ENCODE measurements around the gene TMEM63A. TPM values are rescaled to one million over a fixed set of nuclear protein-coding genes. Genes with fewer than 3 reads are reported as not detected.
"Not testable (repeated sequence)": the region's sequence is repeated elsewhere in the genome, so short reads cannot be mapped to it uniquely, and the experiment has no call there.

TMEM63A gene
- total and polyA plus RNA-seq, 2 donors (not counting 3 experiments of a cell fraction or from before 2014, with no cell fraction given), result 28.7 to 41.4 TPM

GRCh38 chr1:225815526-225816178 lies 66.5 kb downstream of the TMEM63A start:
- peaks cover 15% of the 10 kb centered on the region for H3K4me1 ChIP-seq (ENCODE audit: control insufficient read depth, extremely low read depth, insufficient read depth, low read length)
- dilution Hi-C loops (cut with MboI; ENCODE audit: extremely low pct_ligation_motif_present, low sequenced_read_pairs), result no loop called here

GRCh38 chr1:225815090-225815489 lies 67.1 kb downstream of the TMEM63A start:
- DNase-seq (ENCODE audit: low read depth, low spot score); CTCF ChIA-PET; H4K20me1 ChIP-seq (replicated peaks; ENCODE audit: control insufficient read depth, extremely low read depth, insufficient read depth, low read length); H3K9ac ChIP-seq (replicated peaks; ENCODE audit: extremely low read depth, insufficient read depth, low read length); dilution Hi-C loops (cut with MboI; ENCODE audit: extremely low pct_ligation_motif_present, low sequenced_read_pairs); H2AFZ ChIP-seq (ENCODE audit: low read depth, low read length); BruUV-seq (replicated peaks); H3K79me2 ChIP-seq (ENCODE audit: control insufficient read depth, insufficient read depth, low read length); FAIRE-seq; H3K9me1 ChIP-seq (replicated peaks; ENCODE audit: control insufficient read depth, extremely low read depth, insufficient read depth, low read length); POLR2A ChIA-PET; H3K4me2 ChIP-seq (ENCODE audit: insufficient read depth, low read length); H3K9me3 ChIP-seq (replicated peaks; ENCODE audit: control insufficient read depth, insufficient read depth, low read length); H3K27me3 ChIP-seq (ENCODE audit: control insufficient read depth in 2 of 2, insufficient read depth in 2 of 2, low read length in 2 of 2); H3K4me3 ChIP-seq (replicated peaks in 1 of 3; ENCODE audit: insufficient read depth in 1 of 3, low read depth in 1 of 3, low read length in 3 of 3); H3K36me3 ChIP-seq (ENCODE audit: control insufficient read depth in 2 of 2, extremely low read depth in 1 of 2, insufficient read depth in 2 of 2, low read length in 2 of 2); intact Hi-C loops (cut with micrococcal nuclease); H3K27ac ChIP-seq (ENCODE audit: insufficient read depth, low read depth, low read length): not testable (repeated sequence)
- H3K4me1 ChIP-seq (ENCODE audit: control insufficient read depth, extremely low read depth, insufficient read depth, low read length), result peaks cover 15% of the 10 kb centered on the region

More at GRCh38 chr1:225815526-225816178, 66.5 kb downstream of the TMEM63A start:
- H3K27ac ChIP-seq (ENCODE audit: insufficient read depth, low read depth, low read length), result no peak overlapping the region
- CTCF ChIA-PET, result no interaction called here
- DNase-seq (ENCODE audit: low read depth, low spot score) (no peak), FAIRE-seq (no peak)
- no peak overlapping the region for H2AFZ ChIP-seq (ENCODE audit: low read depth, low read length)
- POLR2A ChIA-PET, result no interaction called here
- H3K36me3 ChIP-seq (ENCODE audit: control insufficient read depth in 2 of 2, extremely low read depth in 1 of 2, insufficient read depth in 2 of 2, low read length in 2 of 2), result no peaks in the 10 kb centered on the region
- H3K9ac ChIP-seq (replicated peaks; ENCODE audit: extremely low read depth, insufficient read depth, low read length), result no peak overlapping the region
- intact Hi-C loops (cut with micrococcal nuclease), result no loop called here
- no peaks in the 10 kb centered on the region for H3K9me1 ChIP-seq (replicated peaks; ENCODE audit: control insufficient read depth, extremely low read depth, insufficient read depth, low read length)
- H3K4me2 ChIP-seq (ENCODE audit: insufficient read depth, low read length), result no peak overlapping the region
- H3K27me3 ChIP-seq (ENCODE audit: control insufficient read depth in 2 of 2, insufficient read depth in 2 of 2, low read length in 2 of 2), result no peaks in the 10 kb centered on the region
- H4K20me1 ChIP-seq (replicated peaks; ENCODE audit: control insufficient read depth, extremely low read depth, insufficient read depth, low read length), result no peaks in the 10 kb centered on the region
- no peak overlapping the region for H3K4me3 ChIP-seq (replicated peaks in 1 of 3; ENCODE audit: insufficient read depth in 1 of 3, low read depth in 1 of 3, low read length in 3 of 3)
- TF ChIP-seq JUN (IDR thresholded peaks at IDR 0.05; ENCODE audit: borderline replicate concordance, insufficient read depth, insufficient read length, low read depth) (no peak), MYC (IDR thresholded peaks at IDR 0.05; ENCODE audit: low read depth, low read length) (no peak), POLR2AphosphoS5 (IDR thresholded peaks at IDR 0.05; ENCODE audit: insufficient read depth, low read depth, low read length) (no peak), EZH2 (IDR thresholded peaks at IDR 0.05; ENCODE audit: borderline replicate concordance, low read depth, low read length, severe bottlenecking) (no peak)
- BruUV-seq (replicated peaks), result no TSS peak
- no peaks in the 10 kb centered on the region for H3K9me3 ChIP-seq (replicated peaks; ENCODE audit: control insufficient read depth, insufficient read depth, low read length)
- no peaks in the 10 kb centered on the region for H3K79me2 ChIP-seq (ENCODE audit: control insufficient read depth, insufficient read depth, low read length)

Data from endothelial cell of umbilical vein (primary cell).